Measurements from ENCODE around the gene APCDD1. TPM values are rescaled to one million over a fixed set of nuclear protein-coding genes. Genes with fewer than 3 reads are reported as not detected.

The APCDD1 gene
- total and polyA plus RNA-seq, 3 experiments from 2014 or later, result not detected

DNA sequence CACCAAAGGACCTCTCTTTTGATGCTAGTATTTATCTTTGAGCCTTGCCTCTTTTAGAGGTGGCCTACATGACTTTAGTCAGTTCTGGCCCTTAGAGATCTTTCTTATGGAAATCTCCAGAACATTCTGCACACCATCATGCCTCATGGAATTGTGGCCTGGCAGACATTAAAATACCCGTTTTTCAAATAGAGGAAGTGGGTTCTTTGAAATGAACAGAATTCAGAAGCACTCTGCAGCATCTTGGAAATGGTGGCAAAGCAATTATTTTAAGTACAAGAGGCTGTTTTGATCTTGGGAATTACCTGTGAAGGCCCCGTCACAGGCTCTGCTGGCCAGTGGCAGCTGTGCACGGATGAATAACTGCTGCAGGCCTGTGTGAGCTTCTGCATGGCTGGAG is 40.7 kb upstream of the APCDD1 start:
- H3K36me3 Mint-ChIP-seq, result peaks cover 0 to 2% (median 0%) of the 10 kb centered on the region in 3 donors
- ChIA-PET POLR2A (no interaction called here), CTCF (no interaction called here)
- peaks cover 0 to 3% (median 0%) of the 10 kb centered on the region in 5 donors for H3K9me3 Mint-ChIP-seq
- peaks cover 3 to 4% of the 10 kb centered on the region in 2 donors for H3K27me3 Mint-ChIP-seq
- H3K4me3 Mint-ChIP-seq, result no peak overlapping the region
- DNase-seq, result no peak
- no peaks in the 10 kb centered on the region for H3K27me3 ChIP-seq (ENCODE audit: insufficient read depth, low read length, poor library complexity, severe bottlenecking)
- no peak overlapping the region for H3K27ac Mint-ChIP-seq
- no peaks in the 10 kb centered on the region for H3K36me3 ChIP-seq (ENCODE audit: insufficient read depth, low read length)
- H3K27ac ChIP-seq (ENCODE audit: low read depth, low read length), result no peak overlapping the region
- no peaks in the 10 kb centered on the region for H3K9me3 ChIP-seq (ENCODE audit: low read length)
- H3K4me1 Mint-ChIP-seq, result no peaks in the 10 kb centered on the region
- no peaks in the 10 kb centered on the region for H3K4me1 ChIP-seq (ENCODE audit: insufficient read depth, low read length)
- no peak overlapping the region for H3K4me3 ChIP-seq (ENCODE audit: low read length)

- Histone ChIP-seq H3K4me1 (ENCODE audit: insufficient read depth, low read length) (no peaks in the 10 kb centered on the region), H3K4me3 (ENCODE audit: low read length) (no peak overlapping the region), H3K36me3 (ENCODE audit: insufficient read depth, low read length) (no peaks in the 10 kb centered on the region), H3K27ac (ENCODE audit: low read depth, low read length) (no peak overlapping the region), H3K9me3 (ENCODE audit: low read length) (no peaks in the 10 kb centered on the region), H3K27me3 (ENCODE audit: insufficient read depth, low read length, poor library complexity, severe bottlenecking) (no peaks in the 10 kb centered on the region)
- no peak for DNase-seq
- POLR2A ChIA-PET, result no interaction called here
- H3K4me3 Mint-ChIP-seq, result no peak overlapping the region
- peaks cover 0 to 3% (median 0%) of the 10 kb centered on the region in 5 donors for H3K9me3 Mint-ChIP-seq
- CTCF ChIA-PET, result no interaction called here
- no peak overlapping the region for H3K27ac Mint-ChIP-seq
- H3K36me3 Mint-ChIP-seq, result peaks cover 0 to 2% (median 0%) of the 10 kb centered on the region in 3 donors
- H3K27me3 Mint-ChIP-seq, result peaks cover 3 to 4% of the 10 kb centered on the region in 2 donors
- H3K4me1 Mint-ChIP-seq, result no peaks in the 10 kb centered on the region
Measured at GRCh38 chr18:10414293-10414842, 40.1 kb upstream of the APCDD1 start.

GRCh38 chr18:10416065-10416464 is 38.4 kb upstream of the APCDD1 start:
- Histone ChIP-seq H3K4me3 (ENCODE audit: low read length) (no peak overlapping the region), H3K36me3 (ENCODE audit: insufficient read depth, low read length) (no peaks in the 10 kb centered on the region), H3K4me1 (ENCODE audit: insufficient read depth, low read length) (no peaks in the 10 kb centered on the region), H3K27ac (ENCODE audit: low read depth, low read length) (no peak overlapping the region), H3K9me3 (ENCODE audit: low read length) (no peaks in the 10 kb centered on the region), H3K27me3 (ENCODE audit: insufficient read depth, low read length, poor library complexity, severe bottlenecking) (no peaks in the 10 kb centered on the region)
- Mint-ChIP-seq H3K27ac (peak overlapping the region in 1 of 8 donors; percentile 13), H3K36me3 (peaks cover 0 to 2% (median 0%) of the 10 kb centered on the region in 3 donors), H3K4me1 (no peaks in the 10 kb centered on the region), H3K4me3 (no peak overlapping the region), H3K27me3 (peaks cover 3 to 4% of the 10 kb centered on the region in 2 donors), H3K9me3 (peaks cover 0 to 4% (median 0%) of the 10 kb centered on the region in 5 donors)
- ChIA-PET CTCF (no interaction called here), POLR2A (no interaction called here)
- no peak for DNase-seq

DNA sequence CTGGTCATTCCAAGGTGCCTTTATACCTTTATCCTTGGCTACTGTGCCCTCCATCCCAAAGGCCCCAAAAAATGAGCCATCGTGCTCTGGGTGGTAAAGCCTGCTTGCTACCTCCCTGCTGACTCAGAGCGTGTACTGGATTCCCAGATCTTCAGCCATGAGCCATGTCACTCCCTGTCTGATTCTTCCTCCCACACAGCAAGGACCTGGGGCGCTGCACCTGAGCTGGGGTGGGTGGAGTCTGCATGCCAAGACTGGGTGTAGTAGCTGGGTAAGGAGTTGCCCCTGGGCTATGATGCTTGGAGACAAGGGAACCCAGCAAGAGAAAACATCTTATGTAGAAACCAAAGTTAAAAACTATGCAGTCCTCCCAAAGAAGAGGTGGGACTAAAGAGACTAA is 37.2 kb upstream of the APCDD1 start:
- H3K27ac Mint-ChIP-seq, result no peak overlapping the region
- CTCF ChIA-PET, result no interaction called here
- peaks cover 0 to 2% (median 0%) of the 10 kb centered on the region in 3 donors for H3K36me3 Mint-ChIP-seq
- Histone ChIP-seq H3K36me3 (ENCODE audit: insufficient read depth, low read length) (no peaks in the 10 kb centered on the region), H3K4me1 (ENCODE audit: insufficient read depth, low read length) (no peaks in the 10 kb centered on the region), H3K27ac (ENCODE audit: low read depth, low read length) (no peak overlapping the region), H3K27me3 (ENCODE audit: insufficient read depth, low read length, poor library complexity, severe bottlenecking) (no peaks in the 10 kb centered on the region), H3K9me3 (ENCODE audit: low read length) (no peaks in the 10 kb centered on the region), H3K4me3 (ENCODE audit: low read length) (no peak overlapping the region)
- POLR2A ChIA-PET, result no interaction called here
- no peak overlapping the region for H3K4me3 Mint-ChIP-seq
- H3K4me1 Mint-ChIP-seq, result no peaks in the 10 kb centered on the region
- no peak for DNase-seq
- peaks cover 0 to 4% (median 0%) of the 10 kb centered on the region in 5 donors for H3K9me3 Mint-ChIP-seq
- peaks cover 2 to 3% of the 10 kb centered on the region in 2 donors for H3K27me3 Mint-ChIP-seq

GRCh38 chr18:10417664-10418063 is 36.8 kb upstream of the APCDD1 start:
- no peaks in the 10 kb centered on the region for H3K36me3 ChIP-seq (ENCODE audit: insufficient read depth, low read length)
- Mint-ChIP-seq H3K27ac (no peak overlapping the region), H3K4me1 (no peaks in the 10 kb centered on the region), H3K4me3 (no peak overlapping the region), H3K27me3 (peaks cover 3% of the 10 kb centered on the region in 2 donors), H3K36me3 (peaks cover 0 to 2% (median 0%) of the 10 kb centered on the region in 3 donors), H3K9me3 (peaks cover 0 to 4% (median 0%) of the 10 kb centered on the region in 5 donors)
- ChIA-PET CTCF (no interaction called here), POLR2A (no interaction called here)
- no peaks in the 10 kb centered on the region for H3K27me3 ChIP-seq (ENCODE audit: insufficient read depth, low read length, poor library complexity, severe bottlenecking)
- H3K4me1 ChIP-seq (ENCODE audit: insufficient read depth, low read length), result no peaks in the 10 kb centered on the region
- no peak overlapping the region for H3K4me3 ChIP-seq (ENCODE audit: low read length)
- no peak overlapping the region for H3K27ac ChIP-seq (ENCODE audit: low read depth, low read length)
- no peaks in the 10 kb centered on the region for H3K9me3 ChIP-seq (ENCODE audit: low read length)
- no peak for DNase-seq

DNA sequence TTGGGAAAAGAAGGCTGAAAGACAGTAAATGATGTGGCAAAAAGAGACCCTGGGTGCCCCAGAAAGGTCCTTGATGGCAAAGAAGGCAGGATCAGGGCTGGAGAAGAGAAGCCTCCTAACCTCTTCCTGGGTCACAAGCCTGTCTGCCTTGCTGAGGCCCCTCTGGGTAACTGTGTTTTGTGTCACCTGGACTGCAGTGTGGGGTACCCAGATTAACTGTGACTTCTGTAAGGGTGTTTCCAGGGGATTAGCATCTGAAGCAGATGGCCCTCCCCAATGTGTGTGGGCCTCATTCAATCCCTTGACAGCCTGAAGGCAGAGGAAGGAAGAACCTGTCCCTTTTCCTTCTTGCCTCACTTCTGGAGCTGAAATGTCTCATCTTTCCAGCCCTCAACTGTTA is 35.6 kb upstream of the APCDD1 start:
- Histone ChIP-seq H3K27ac (ENCODE audit: low read depth, low read length) (no peak overlapping the region), H3K9me3 (ENCODE audit: low read length) (no peaks in the 10 kb centered on the region), H3K4me3 (ENCODE audit: low read length) (no peak overlapping the region), H3K36me3 (ENCODE audit: insufficient read depth, low read length) (no peaks in the 10 kb centered on the region), H3K4me1 (ENCODE audit: insufficient read depth, low read length) (no peaks in the 10 kb centered on the region), H3K27me3 (ENCODE audit: insufficient read depth, low read length, poor library complexity, severe bottlenecking) (no peaks in the 10 kb centered on the region)
- Mint-ChIP-seq H3K9me3 (peaks cover 0 to 4% (median 0%) of the 10 kb centered on the region in 5 donors), H3K27ac (no peak overlapping the region), H3K4me3 (no peak overlapping the region), H3K4me1 (no peaks in the 10 kb centered on the region), H3K36me3 (peaks cover 0 to 2% (median 0%) of the 10 kb centered on the region in 3 donors), H3K27me3 (peaks cover 2 to 3% of the 10 kb centered on the region in 2 donors)
- ChIA-PET CTCF (no interaction called here), POLR2A (no interaction called here)
- no peak for DNase-seq

GRCh38 chr18:10419420-10420103 is 34.9 kb upstream of the APCDD1 start:
- no peak for DNase-seq
- no peaks in the 10 kb centered on the region for H3K4me1 ChIP-seq (ENCODE audit: insufficient read depth, low read length)
- H3K27me3 Mint-ChIP-seq, result peaks cover 2 to 9% of the 10 kb centered on the region in 2 donors
- H3K4me3 Mint-ChIP-seq, result no peak overlapping the region
- H3K36me3 ChIP-seq (ENCODE audit: insufficient read depth, low read length), result no peaks in the 10 kb centered on the region
- H3K4me3 ChIP-seq (ENCODE audit: low read length), result no peak overlapping the region
- ChIA-PET POLR2A (no interaction called here), CTCF (no interaction called here)
- H3K4me1 Mint-ChIP-seq, result no peaks in the 10 kb centered on the region
- H3K27ac ChIP-seq (ENCODE audit: low read depth, low read length), result no peak overlapping the region
- H3K9me3 ChIP-seq (ENCODE audit: low read length), result no peaks in the 10 kb centered on the region
- H3K27ac Mint-ChIP-seq, result no peak overlapping the region
- peaks cover 0 to 3% (median 0%) of the 10 kb centered on the region in 5 donors for H3K9me3 Mint-ChIP-seq
- H3K27me3 ChIP-seq (ENCODE audit: insufficient read depth, low read length, poor library complexity, severe bottlenecking), result no peaks in the 10 kb centered on the region
- H3K36me3 Mint-ChIP-seq, result peaks cover 0 to 2% (median 0%) of the 10 kb centered on the region in 3 donors

- no peak for DNase-seq
- Histone ChIP-seq H3K4me3 (ENCODE audit: low read length) (no peak overlapping the region), H3K9me3 (ENCODE audit: low read length) (no peaks in the 10 kb centered on the region), H3K27ac (ENCODE audit: low read depth, low read length) (no peak overlapping the region), H3K27me3 (ENCODE audit: insufficient read depth, low read length, poor library complexity, severe bottlenecking) (no peaks in the 10 kb centered on the region), H3K36me3 (ENCODE audit: insufficient read depth, low read length) (no peaks in the 10 kb centered on the region), H3K4me1 (ENCODE audit: insufficient read depth, low read length) (no peaks in the 10 kb centered on the region)
- CTCF ChIA-PET, result no interaction called here
- Mint-ChIP-seq H3K4me1 (no peaks in the 10 kb centered on the region), H3K9me3 (peaks cover 0 to 2% (median 0%) of the 10 kb centered on the region in 5 donors), H3K27me3 (peaks cover 2 to 18% of the 10 kb centered on the region in 2 donors), H3K4me3 (no peak overlapping the region), H3K36me3 (peaks cover 0 to 2% (median 0%) of the 10 kb centered on the region in 3 donors), H3K27ac (no peak overlapping the region)
- POLR2A ChIA-PET, result no interaction called here
Measured at GRCh38 chr18:10420561-10421352, 33.7 kb upstream of the APCDD1 start.
